ENCODE data around the gene MICB. TPM values are rescaled to one million over a fixed set of nuclear protein-coding genes. Genes with fewer than 3 reads are reported as not detected.
A peak's percentile ranks its signal among the peaks of the same experiment; 100 is the strongest.
"Not testable (repeated sequence)": the region's sequence is repeated elsewhere in the genome, so short reads cannot be mapped to it uniquely, and the experiment has no call there.

MICB gene
- total RNA-seq, 1 donor from 2014 or later, result 0.78 TPM

GRCh38 chr6:31535538-31536324 lies 37.8 kb downstream of the MICB start:
- no peak for ATAC-seq
- no peak for DNase-seq (ENCODE audit: low spot score)

- DNase-seq (ENCODE audit: low spot score) (peak; percentile 69), ATAC-seq (peak; percentile 64)
Measured at GRCh38 chr6:31538805-31539400, 41.0 kb downstream of the MICB start.

- ATAC-seq (no peak), DNase-seq (ENCODE audit: low spot score) (no peak)
Measured at GRCh38 chr6:31540640-31541039, 42.7 kb downstream of the MICB start.

- ATAC-seq (peak; percentile 13), DNase-seq (ENCODE audit: low spot score) (no peak)
Measured at GRCh38 chr6:31541059-31541657, 43.2 kb downstream of the MICB start.

GRCh38 chr6:31541658-31542521 lies 43.9 kb downstream of the MICB start, which contains the start of gene DDX39B:
DDX39B (minus strand) TSS chr6:31542003; CDS start chr6:31540532, 1,471 bp downstream.
- peak; percentile 96 for DNase-seq (ENCODE audit: low spot score)
- ATAC-seq, result peak; percentile 82

- DNase-seq (ENCODE audit: low spot score) (no peak), ATAC-seq (no peak)
Measured at GRCh38 chr6:31543639-31544038, 45.7 kb downstream of the MICB start.

- ATAC-seq (no peak), DNase-seq (ENCODE audit: low spot score) (no peak)
Measured at GRCh38 chr6:31544676-31545075, 46.7 kb downstream of the MICB start.

- DNase-seq (ENCODE audit: low spot score) (no peak), ATAC-seq (no peak)
Measured at GRCh38 chr6:31545291-31545690, 47.3 kb downstream of the MICB start.

GRCh38 chr6:31546339-31546957 lies 48.5 kb downstream of the MICB start, which contains the start of gene ATP6V1G2:
ATP6V1G2 (minus strand) TSS chr6:31546608; CDS start chr6:31546559, 49 bp downstream.
- ATAC-seq (peak; percentile 80), DNase-seq (ENCODE audit: low spot score) (peak; percentile 91)

GRCh38 chr6:31546958-31547726 lies 49.2 kb downstream of the MICB start, which contains the start of gene NFKBIL1:
NFKBIL1 (plus strand) TSS chr6:31547608; CDS start chr6:31547695, 87 bp downstream.
- peak; percentile 92 for ATAC-seq
- DNase-seq (ENCODE audit: low spot score), result peak; percentile 95

- ATAC-seq (no peak), DNase-seq (ENCODE audit: low spot score) (no peak)
Measured at GRCh38 chr6:31547727-31548543, 50.0 kb downstream of the MICB start.

GRCh38 chr6:31548544-31548873 lies 50.6 kb downstream of the MICB start:
- no peak for DNase-seq (ENCODE audit: low spot score)
- no peak for ATAC-seq

- not testable (repeated sequence) for ATAC-seq; DNase-seq (ENCODE audit: low spot score)
Measured at GRCh38 chr6:31551371-31551770, 53.4 kb downstream of the MICB start.

- DNase-seq (ENCODE audit: low spot score) (no peak), ATAC-seq (no peak)
Measured at GRCh38 chr6:31556307-31556706, 58.4 kb downstream of the MICB start.

GRCh38 chr6:31557443-31558317 lies 59.7 kb downstream of the MICB start:
- DNase-seq (ENCODE audit: low spot score), result no peak
- ATAC-seq, result peak; percentile 14

- ATAC-seq, result no peak
- no peak for DNase-seq (ENCODE audit: low spot score)
Measured at GRCh38 chr6:31558318-31558625, 60.3 kb downstream of the MICB start.

GRCh38 chr6:31558631-31559500 lies 60.9 kb downstream of the MICB start:
- ATAC-seq (peak; percentile 24), DNase-seq (ENCODE audit: low spot score) (no peak)
